Endodermal cell (in vitro differentiated cells): ENCODE results near the gene DNMBP. TPM values are rescaled to one million over a fixed set of nuclear protein-coding genes. Genes with fewer than 3 reads are reported as not detected.

Experiments
- DNase-seq: peaks from one replicate; pipeline ENCODE4 v3.0.0-alpha.2; 2017
- H3K27ac ChIP-seq: 2 replicates; pipeline ENCODE4 v1.5.1; 2013; ENCODE audit warnings: mild to moderate bottlenecking, low read depth, low read length, moderate library complexity
- H3K27me3 ChIP-seq: 2 replicates; pipeline ENCODE4 v1.6.1; 2013; ENCODE audit warnings: mild to moderate bottlenecking, low read length, moderate library complexity; ENCODE audit not compliant: insufficient read depth, control insufficient read depth, poor library complexity, severe bottlenecking
- H3K36me3 ChIP-seq: 2 replicates; pipeline ENCODE4 v1.7.0; 2013; ENCODE audit warnings: mild to moderate bottlenecking, low read length, moderate library complexity; ENCODE audit not compliant: control insufficient read depth, insufficient read depth
- H3K4me1 ChIP-seq: one replicate; pipeline ENCODE4 v1.7.0; 2013; ENCODE audit warnings: low read length; ENCODE audit not compliant: control insufficient read depth, insufficient read depth
- H3K4me3 ChIP-seq: 2 replicates; pipeline ENCODE4 v1.5.1; 2013; ENCODE audit warnings: mild to moderate bottlenecking, low read length, moderate library complexity
- H3K9ac ChIP-seq: 2 replicates; pipeline ENCODE4 v1.6.1; 2013; ENCODE audit warnings: mild to moderate bottlenecking, low read length, moderate library complexity; ENCODE audit not compliant: poor library complexity, severe bottlenecking; ENCODE audit errors: extremely low read depth
- H3K9me3 ChIP-seq: 2 replicates; pipeline ENCODE4 v1.6.1; 2013; ENCODE audit warnings: mild to moderate bottlenecking, low read length, moderate library complexity; ENCODE audit not compliant: control insufficient read depth
- H3K27ac Mint-ChIP-seq: 2 replicates; pipeline ENCODE4 v1.8.0; 2020; ENCODE audit warnings: mixed read lengths
- H3K27me3 Mint-ChIP-seq: 2 replicates; pipeline ENCODE4 v1.8.0; 2021; ENCODE audit warnings: mild to moderate bottlenecking, mixed read lengths; ENCODE audit not compliant: insufficient read depth
- H3K36me3 Mint-ChIP-seq: 2 replicates; pipeline ENCODE4 v1.8.0; 2020; ENCODE audit warnings: low read depth, mixed read lengths
- H3K4me1 Mint-ChIP-seq: 2 replicates; pipeline ENCODE4 v1.8.0; 2020; ENCODE audit warnings: mixed read lengths
- H3K4me3 Mint-ChIP-seq: 2 replicates; pipeline ENCODE4 v1.8.0; 2020; ENCODE audit warnings: mild to moderate bottlenecking, moderate library complexity, mixed read lengths
- H3K9me3 Mint-ChIP-seq: 2 replicates; pipeline ENCODE4 v1.8.0; 2020; ENCODE audit warnings: mild to moderate bottlenecking, mixed read lengths
- CTCF ChIP-seq: fragments of 200-600 bp; sonication (generic); conservative IDR thresholded peaks from 2 replicates; pipeline ENCODE4 v1.5.0; 2021; ENCODE audit warnings: antibody characterized with exemption, mild to moderate bottlenecking
- WGBS, 2 experiments: methylation state at CpG; one replicate each; pipeline versions ENCODE4 v1.1.5 to v1.1.7; 2013; ENCODE audit warnings: missing lambda C conversion rate in 2 of 2, mixed read lengths in 1 of 2; ENCODE audit not compliant: insufficient coverage in 1 of 2, insufficient read length in 1 of 2; 5-methylcytosine and 5-hydroxymethylcytosine counted together
- total RNA-seq, 2 donors: library from RNA; stranded (reverse); fragmentation: NEBNext Ultra II Directional in 1 of 2; extraction: Animal tissue kit (Norgen Biotek cat#: 25700) in 1 of 2; gene quantifications; 2 replicates in 1 of 2; 3 replicates in 1 of 2; pipeline ENCODE4 v1.2.1, GENCODE V29; 2021

The DNMBP gene
- total RNA-seq, 2 donors from 2014 or later, result 45.4 to 85.4 TPM

GRCh38 chr10:100009283-100009792 lies 409 bp downstream of the DNMBP start:
- Histone ChIP-seq H3K4me1 (peaks cover 5% of the 10 kb centered on the region), H3K36me3 (no peaks in the 10 kb centered on the region), H3K4me3 (peak overlapping the region; percentile 99), H3K27ac (no peak overlapping the region), H3K9me3 (no peaks in the 10 kb centered on the region), H3K27me3 (no peaks in the 10 kb centered on the region), H3K9ac (peak overlapping the region; percentile 61)
- H3K4me3 Mint-ChIP-seq, result peak overlapping the region; percentile 91
- H3K4me1 Mint-ChIP-seq, result peaks cover 55% of the 10 kb centered on the region
- H3K27me3 Mint-ChIP-seq, result peaks cover 8% of the 10 kb centered on the region
- DNase-seq, result no peak
- no peak overlapping the region for H3K27ac Mint-ChIP-seq
- peaks cover 1% of the 10 kb centered on the region for H3K9me3 Mint-ChIP-seq
- H3K36me3 Mint-ChIP-seq, result peaks cover 14% of the 10 kb centered on the region
- peak; percentile 50 for TF ChIP-seq CTCF
- WGBS, 2 experiments, result 0 to 2% methylated on average over 23 to 45 of the region's 45 CpGs

GRCh38 chr10:100008708-100009282 lies 952 bp downstream of the DNMBP start:
- no peak for TF ChIP-seq CTCF
- WGBS, 2 experiments, result 19 to 40% methylated on average over 6 to 7 of the region's 9 CpGs
- peak overlapping the region; percentile 61 for H3K9ac ChIP-seq
- no peak overlapping the region for H3K27ac ChIP-seq
- H3K27me3 ChIP-seq, result no peaks in the 10 kb centered on the region
- H3K4me3 ChIP-seq, result peak overlapping the region; percentile 99
- peak overlapping the region; percentile 91 for H3K4me3 Mint-ChIP-seq
- peaks cover 50% of the 10 kb centered on the region for H3K4me1 Mint-ChIP-seq
- no peaks in the 10 kb centered on the region for H3K9me3 ChIP-seq
- H3K36me3 Mint-ChIP-seq, result peaks cover 16% of the 10 kb centered on the region
- peaks cover 4% of the 10 kb centered on the region for H3K4me1 ChIP-seq
- no peak overlapping the region for H3K27ac Mint-ChIP-seq
- peaks cover 1% of the 10 kb centered on the region for H3K9me3 Mint-ChIP-seq
- peaks cover 8% of the 10 kb centered on the region for H3K27me3 Mint-ChIP-seq
- no peaks in the 10 kb centered on the region for H3K36me3 ChIP-seq
- no peak for DNase-seq

GRCh38 chr10:100008142-100008522 lies 1.6 kb downstream of the DNMBP start:
- no peak overlapping the region for H3K27ac Mint-ChIP-seq
- peaks cover 8% of the 10 kb centered on the region for H3K27me3 Mint-ChIP-seq
- Histone ChIP-seq H3K27me3 (no peaks in the 10 kb centered on the region), H3K4me1 (peaks cover 3% of the 10 kb centered on the region), H3K9me3 (no peaks in the 10 kb centered on the region), H3K9ac (peak overlapping the region; percentile 61), H3K27ac (no peak overlapping the region), H3K4me3 (peak overlapping the region; percentile 99), H3K36me3 (no peaks in the 10 kb centered on the region)
- DNase-seq, result no peak
- peaks cover 1% of the 10 kb centered on the region for H3K9me3 Mint-ChIP-seq
- peak overlapping the region; percentile 91 for H3K4me3 Mint-ChIP-seq
- peaks cover 43% of the 10 kb centered on the region for H3K4me1 Mint-ChIP-seq
- 76 to 87% methylated on average over 3 to 6 of the region's 6 CpGs for WGBS, 2 experiments
- peaks cover 16% of the 10 kb centered on the region for H3K36me3 Mint-ChIP-seq
- TF ChIP-seq CTCF, result no peak
